Measurements from ENCODE around the gene PEAR1. TPM values are rescaled to one million over a fixed set of nuclear protein-coding genes. Genes with fewer than 3 reads are reported as not detected.
A peak's percentile ranks its signal among the peaks of the same experiment; 100 is the strongest.

Gene PEAR1
- total RNA-seq, 1 experiment from 2014 or later = 10.8 TPM

DNA sequence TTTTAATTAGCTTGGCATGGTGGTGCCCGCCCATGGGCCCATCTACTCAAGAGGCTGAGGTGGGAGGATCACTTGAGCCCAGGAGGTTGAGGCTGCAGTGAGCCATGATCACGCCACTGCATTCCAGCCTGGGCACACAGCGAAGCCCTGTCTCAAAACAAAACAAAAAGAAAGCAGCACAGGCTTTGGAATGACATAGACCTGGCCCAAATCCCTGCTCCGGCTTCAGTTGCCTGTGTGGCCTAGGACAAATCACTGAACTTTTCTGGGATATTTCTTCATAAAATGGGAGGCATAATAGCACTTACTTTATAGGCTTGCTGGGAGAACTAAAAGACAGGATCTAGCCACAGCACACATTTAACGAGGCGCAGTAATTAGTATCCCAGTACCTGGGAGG is 2.4 kb downstream of the PEAR1 start:
- peak overlapping the region; percentile 65 for H3K9ac ChIP-seq (ENCODE audit: low read length)
- H2AFZ ChIP-seq (ENCODE audit: low read depth, low read length, poor library complexity, severe bottlenecking) = no peak overlapping the region
- H3K79me2 ChIP-seq (ENCODE audit: insufficient read depth, low read length) = no peaks in the 10 kb centered on the region
- intact Hi-C loops (cut with micrococcal nuclease) = no loop called here
- POLR2A ChIA-PET = no interaction called here
- H3K4me3 ChIP-seq (replicated peaks in 1 of 2; ENCODE audit: low read depth in 1 of 2, low read length in 2 of 2) = peak overlapping the region in 1 of 2 experiments; percentile 48; a peak in 2 of 4 replicates
- CTCF ChIA-PET = no interaction called here
- RAD21 ChIA-PET (ENCODE audit: low non-redundant PET in 1 of 2, low total read pairs in 2 of 2, uncharacterized antibody in 2 of 2, unreplicated experiment in 2 of 2) = no interaction called here
- no peaks in the 10 kb centered on the region for H3K9me3 ChIP-seq (ENCODE audit: control insufficient read depth in 1 of 2, insufficient read depth in 1 of 2, low read depth in 1 of 2, low read length in 2 of 2)
- ATAC-seq = no peak
- peak overlapping the region; percentile 88 for H3K27ac ChIP-seq (ENCODE audit: low read depth, low read length)
- no peaks in the 10 kb centered on the region for H3K9me2 ChIP-seq (ENCODE audit: insufficient read depth)
- H3K27me3 ChIP-seq (ENCODE audit: insufficient read depth, low read length) = no peaks in the 10 kb centered on the region
- no peak for TF ChIP-seq EZH2 (IDR thresholded peaks at IDR 0.05)
- no peak for TF ChIP-seq RAD21 (IDR thresholded peaks at IDR 0.05; ENCODE audit: low read depth)
- no peak for TF ChIP-seq ZFX (IDR thresholded peaks at IDR 0.05)
- TF ChIP-seq, protein P1, sequence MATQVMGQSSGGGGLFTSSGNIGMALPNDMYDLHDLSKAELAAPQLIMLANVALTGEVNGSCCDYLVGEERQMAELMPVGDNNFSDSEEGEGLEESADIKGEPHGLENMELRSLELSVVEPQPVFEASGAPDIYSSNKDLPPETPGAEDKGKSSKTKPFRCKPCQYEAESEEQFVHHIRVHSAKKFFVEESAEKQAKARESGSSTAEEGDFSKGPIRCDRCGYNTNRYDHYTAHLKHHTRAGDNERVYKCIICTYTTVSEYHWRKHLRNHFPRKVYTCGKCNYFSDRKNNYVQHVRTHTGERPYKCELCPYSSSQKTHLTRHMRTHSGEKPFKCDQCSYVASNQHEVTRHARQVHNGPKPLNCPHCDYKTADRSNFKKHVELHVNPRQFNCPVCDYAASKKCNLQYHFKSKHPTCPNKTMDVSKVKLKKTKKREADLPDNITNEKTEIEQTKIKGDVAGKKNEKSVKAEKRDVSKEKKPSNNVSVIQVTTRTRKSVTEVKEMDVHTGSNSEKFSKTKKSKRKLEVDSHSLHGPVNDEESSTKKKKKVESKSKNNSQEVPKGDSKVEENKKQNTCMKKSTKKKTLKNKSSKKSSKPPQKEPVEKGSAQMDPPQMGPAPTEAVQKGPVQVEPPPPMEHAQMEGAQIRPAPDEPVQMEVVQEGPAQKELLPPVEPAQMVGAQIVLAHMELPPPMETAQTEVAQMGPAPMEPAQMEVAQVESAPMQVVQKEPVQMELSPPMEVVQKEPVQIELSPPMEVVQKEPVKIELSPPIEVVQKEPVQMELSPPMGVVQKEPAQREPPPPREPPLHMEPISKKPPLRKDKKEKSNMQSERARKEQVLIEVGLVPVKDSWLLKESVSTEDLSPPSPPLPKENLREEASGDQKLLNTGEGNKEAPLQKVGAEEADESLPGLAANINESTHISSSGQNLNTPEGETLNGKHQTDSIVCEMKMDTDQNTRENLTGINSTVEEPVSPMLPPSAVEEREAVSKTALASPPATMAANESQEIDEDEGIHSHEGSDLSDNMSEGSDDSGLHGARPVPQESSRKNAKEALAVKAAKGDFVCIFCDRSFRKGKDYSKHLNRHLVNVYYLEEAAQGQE (IDR thresholded peaks at IDR 0.05; ENCODE audit: low read depth) = no peak
- no peak for TF ChIP-seq POLR2AphosphoS5 (IDR thresholded peaks at IDR 0.05; ENCODE audit: low read depth, low read length)
- TF ChIP-seq TCF7L2 (IDR thresholded peaks at IDR 0.05; ENCODE audit: borderline replicate concordance, extremely low read depth, insufficient read depth, insufficient read length) = no peak
- no peak for TF ChIP-seq JUND (IDR thresholded peaks at IDR 0.05)
- TF ChIP-seq CBX3 (IDR thresholded peaks at IDR 0.05; ENCODE audit: low read depth) = no peak
- TF ChIP-seq ZNF274 (IDR thresholded peaks at IDR 0.05; ENCODE audit: low read depth, low read length) = no peak
- no peak for TF ChIP-seq FOSL1 (IDR thresholded peaks at IDR 0.05; ENCODE audit: low read depth)
- TF ChIP-seq ZBTB33 (IDR thresholded peaks at IDR 0.05; ENCODE audit: extremely low read depth, insufficient replicate concordance, low read length) = no peak
- no peak for TF ChIP-seq YY1 (IDR thresholded peaks at IDR 0.05; ENCODE audit: extremely low read depth, insufficient replicate concordance, low read depth, low read length)
- TF ChIP-seq ELF1 (IDR thresholded peaks at IDR 0.05; ENCODE audit: borderline replicate concordance, low read depth) = no peak
- TF ChIP-seq, protein P2, sequence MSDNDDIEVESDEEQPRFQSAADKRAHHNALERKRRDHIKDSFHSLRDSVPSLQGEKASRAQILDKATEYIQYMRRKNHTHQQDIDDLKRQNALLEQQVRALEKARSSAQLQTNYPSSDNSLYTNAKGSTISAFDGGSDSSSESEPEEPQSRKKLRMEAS (IDR thresholded peaks at IDR 0.05) = no peak
- no peak for TF ChIP-seq EGR1 (IDR thresholded peaks at IDR 0.05; ENCODE audit: low read depth)
- TF ChIP-seq, protein P3, sequence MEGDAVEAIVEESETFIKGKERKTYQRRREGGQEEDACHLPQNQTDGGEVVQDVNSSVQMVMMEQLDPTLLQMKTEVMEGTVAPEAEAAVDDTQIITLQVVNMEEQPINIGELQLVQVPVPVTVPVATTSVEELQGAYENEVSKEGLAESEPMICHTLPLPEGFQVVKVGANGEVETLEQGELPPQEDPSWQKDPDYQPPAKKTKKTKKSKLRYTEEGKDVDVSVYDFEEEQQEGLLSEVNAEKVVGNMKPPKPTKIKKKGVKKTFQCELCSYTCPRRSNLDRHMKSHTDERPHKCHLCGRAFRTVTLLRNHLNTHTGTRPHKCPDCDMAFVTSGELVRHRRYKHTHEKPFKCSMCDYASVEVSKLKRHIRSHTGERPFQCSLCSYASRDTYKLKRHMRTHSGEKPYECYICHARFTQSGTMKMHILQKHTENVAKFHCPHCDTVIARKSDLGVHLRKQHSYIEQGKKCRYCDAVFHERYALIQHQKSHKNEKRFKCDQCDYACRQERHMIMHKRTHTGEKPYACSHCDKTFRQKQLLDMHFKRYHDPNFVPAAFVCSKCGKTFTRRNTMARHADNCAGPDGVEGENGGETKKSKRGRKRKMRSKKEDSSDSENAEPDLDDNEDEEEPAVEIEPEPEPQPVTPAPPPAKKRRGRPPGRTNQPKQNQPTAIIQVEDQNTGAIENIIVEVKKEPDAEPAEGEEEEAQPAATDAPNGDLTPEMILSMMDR (IDR thresholded peaks at IDR 0.05 in 2 of 3, conservative IDR thresholded peaks at IDR 0.05 in 1 of 3; ENCODE audit: borderline replicate concordance in 1 of 3, insufficient read depth in 1 of 3, low read depth in 2 of 3, low read length in 2 of 3) = no peak
- no peak for TF ChIP-seq EZH2phosphoT487 (IDR thresholded peaks at IDR 0.05; ENCODE audit: borderline replicate concordance)
- no peak for TF ChIP-seq SP1 (IDR thresholded peaks at IDR 0.05; ENCODE audit: low read depth)
- no peaks in the 10 kb centered on the region for H3K36me3 ChIP-seq (ENCODE audit: control insufficient read depth in 1 of 2, insufficient read depth in 2 of 2, low read length in 2 of 2)
- H3K4me1 ChIP-seq (ENCODE audit: control insufficient read depth in 1 of 2, insufficient read depth in 2 of 2, low read length in 2 of 2) = peaks cover 32 to 63% of the 10 kb centered on the region in 2 experiments
- peak overlapping the region; percentile 83 for H3K4me2 ChIP-seq (ENCODE audit: low read length)
- no TSS peak for BruUV-seq (replicated peaks)
- no peaks in the 10 kb centered on the region for H4K20me1 ChIP-seq (ENCODE audit: insufficient read depth)
- no peak for DNase-seq (ENCODE audit: low read depth, low spot score)
